Transverse colon (tissue), 4 donors: Measurements from ENCODE around the gene CTDNEP1.

ENCODE experiments used
- CTCF ChIP-seq, 5 experiments: fragments of 200-600 bp in 3 of 5; fragments of 450-650 bp in 2 of 5; sonication (generic) in 3 of 5; IDR thresholded peaks; 1 replicate in 2 of 5; 2 replicates in 3 of 5; pipeline ENCODE4 v1.5.1; 2016 to 2017; ENCODE audit warnings: antibody characterized with exemption in 5 of 5, inconsistent platforms in 3 of 5, mild to moderate bottlenecking in 2 of 5, moderate library complexity in 1 of 5
- EP300 ChIP-seq: sonication (generic); formaldehyde crosslinking; IDR thresholded peaks from one replicate; pipeline ENCODE4 v1.6.1; 2017; ENCODE audit warnings: antibody characterized with exemption, low read depth
- POLR2A ChIP-seq: fragments of 450-650 bp; IDR thresholded peaks from one replicate; pipeline ENCODE4 v1.6.1; 2016; ENCODE audit warnings: antibody characterized with exemption, mild to moderate bottlenecking, moderate library complexity
- POLR2AphosphoS5 ChIP-seq, 3 donors: sonication (generic); formaldehyde crosslinking; IDR thresholded peaks; one replicate each; pipeline ENCODE4 v1.6.1; 2016; ENCODE audit warnings: antibody characterized with exemption in 3 of 3

DNA sequence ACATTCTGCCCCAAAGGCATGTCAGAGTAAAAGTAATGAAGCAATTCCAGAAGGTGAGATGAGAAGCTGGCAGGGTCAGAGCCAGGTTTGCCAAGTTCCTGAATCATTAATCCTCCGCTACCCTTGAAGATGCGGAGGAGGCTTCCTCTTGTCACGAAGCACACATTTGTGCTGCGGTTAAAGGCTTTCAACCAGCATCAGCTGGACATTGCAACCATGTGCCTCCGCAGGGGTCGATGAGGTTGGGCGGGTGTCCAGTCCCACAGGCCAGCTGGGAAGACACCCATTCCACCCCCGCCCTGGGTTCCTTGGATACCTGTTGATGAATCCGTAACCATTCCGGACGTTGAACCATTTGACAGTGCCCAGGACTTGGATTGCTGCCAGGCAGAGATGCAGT, 41.6 kb upstream of the CTDNEP1 start:
- TF ChIP-seq POLR2AphosphoS5 (IDR thresholded peaks at IDR 0.05) = no peak
- TF ChIP-seq CTCF (IDR thresholded peaks at IDR 0.05) = no peak
- no peak for TF ChIP-seq POLR2A
- TF ChIP-seq EP300 = no peak
